ENCODE data around the gene MSH2. TPM values are rescaled to one million over a fixed set of nuclear protein-coding genes. Genes with fewer than 3 reads are reported as not detected.
"Not testable (repeated sequence)": the region's sequence is repeated elsewhere in the genome, so short reads cannot be mapped to it uniquely, and the experiment has no call there.

MSH2 gene
- total and polyA plus RNA-seq, 2 donors from 2014 or later, result 7.2 to 17.0 TPM

DNA sequence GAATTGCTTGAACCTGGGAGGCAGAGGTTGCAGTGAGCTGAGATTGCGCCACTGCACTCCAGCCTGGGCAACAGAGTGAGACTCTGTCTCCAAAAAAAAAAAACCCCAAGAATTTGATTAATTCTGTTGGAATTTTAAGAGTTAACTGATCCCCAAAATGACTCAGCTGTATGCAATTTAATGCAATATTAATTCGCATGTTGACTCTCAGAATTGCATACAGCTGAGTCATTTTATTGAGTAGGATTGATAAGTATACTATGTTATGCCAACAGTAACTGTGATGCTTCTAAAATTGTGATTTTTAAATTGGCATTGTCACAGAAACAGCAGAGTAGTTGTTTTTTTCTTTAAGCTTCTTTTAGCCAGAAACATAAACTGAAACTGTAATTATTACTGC is 19.6 kb downstream of the MSH2 start:
- H3K36me3 ChIP-seq (ENCODE audit: control insufficient read depth in 2 of 3, insufficient read depth in 3 of 3, low read length in 3 of 3), result peaks cover 0 to 3% (median 0%) of the 10 kb centered on the region in 3 donors
- no peaks in the 10 kb centered on the region for H3K27me3 ChIP-seq (ENCODE audit: control insufficient read depth, insufficient read depth, low read length)
- TF ChIP-seq, protein P1, sequence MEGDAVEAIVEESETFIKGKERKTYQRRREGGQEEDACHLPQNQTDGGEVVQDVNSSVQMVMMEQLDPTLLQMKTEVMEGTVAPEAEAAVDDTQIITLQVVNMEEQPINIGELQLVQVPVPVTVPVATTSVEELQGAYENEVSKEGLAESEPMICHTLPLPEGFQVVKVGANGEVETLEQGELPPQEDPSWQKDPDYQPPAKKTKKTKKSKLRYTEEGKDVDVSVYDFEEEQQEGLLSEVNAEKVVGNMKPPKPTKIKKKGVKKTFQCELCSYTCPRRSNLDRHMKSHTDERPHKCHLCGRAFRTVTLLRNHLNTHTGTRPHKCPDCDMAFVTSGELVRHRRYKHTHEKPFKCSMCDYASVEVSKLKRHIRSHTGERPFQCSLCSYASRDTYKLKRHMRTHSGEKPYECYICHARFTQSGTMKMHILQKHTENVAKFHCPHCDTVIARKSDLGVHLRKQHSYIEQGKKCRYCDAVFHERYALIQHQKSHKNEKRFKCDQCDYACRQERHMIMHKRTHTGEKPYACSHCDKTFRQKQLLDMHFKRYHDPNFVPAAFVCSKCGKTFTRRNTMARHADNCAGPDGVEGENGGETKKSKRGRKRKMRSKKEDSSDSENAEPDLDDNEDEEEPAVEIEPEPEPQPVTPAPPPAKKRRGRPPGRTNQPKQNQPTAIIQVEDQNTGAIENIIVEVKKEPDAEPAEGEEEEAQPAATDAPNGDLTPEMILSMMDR (IDR thresholded peaks at IDR 0.05; ENCODE audit: borderline replicate concordance, extremely low read depth, insufficient read depth), result no peak
- FAIRE-seq, result no peak
- DNase-seq, result no peak
- H3K27ac ChIP-seq (ENCODE audit: low read depth in 2 of 2, low read length in 2 of 2), result no peak overlapping the region
- H3K4me1 ChIP-seq (ENCODE audit: control insufficient read depth in 2 of 3, insufficient read depth in 2 of 3, low read depth in 1 of 3, low read length in 3 of 3), result no peaks in the 10 kb centered on the region
- no peak overlapping the region for H3K9ac ChIP-seq (ENCODE audit: low read length in 3 of 3)
- no peaks in the 10 kb centered on the region for H3K9me3 ChIP-seq (ENCODE audit: control insufficient read depth in 2 of 3, insufficient read depth in 1 of 3, low read length in 3 of 3)
- H3K4me3 ChIP-seq (ENCODE audit: low read length in 3 of 3), result no peak overlapping the region
- intact Hi-C loops (cut with DNase I), result loop anchor here (10.0 kb wide), 1 partner anchor 352 kb away; no protein-coding TSS in a partner anchor

DNA sequence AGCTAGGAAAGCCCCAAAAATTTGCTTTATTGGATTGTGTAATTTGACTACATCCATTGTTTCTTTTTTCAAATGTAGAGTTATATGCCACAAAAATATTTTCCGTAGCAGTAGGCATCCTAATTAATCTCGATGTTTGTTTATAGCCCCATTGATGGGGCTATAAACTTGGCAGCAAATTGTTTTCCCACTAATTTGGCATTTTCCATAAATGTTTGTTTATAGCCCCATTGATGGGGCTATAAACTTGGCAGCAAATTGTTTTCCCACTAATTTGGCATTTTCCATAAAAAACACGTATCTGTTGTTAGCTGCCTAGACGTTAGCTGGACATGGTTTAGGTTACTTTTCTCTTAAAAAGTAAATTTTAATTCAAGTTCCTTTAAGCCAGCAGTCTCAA is 23.8 kb downstream of the MSH2 start:
- no peaks in the 10 kb centered on the region for H3K27me3 ChIP-seq (ENCODE audit: control insufficient read depth, insufficient read depth, low read length)
- DNase-seq, result no peak
- peaks cover 5 to 6% (median 5%) of the 10 kb centered on the region in 3 donors for H3K36me3 ChIP-seq (ENCODE audit: control insufficient read depth in 2 of 3, insufficient read depth in 3 of 3, low read length in 3 of 3)
- H3K4me3 ChIP-seq (ENCODE audit: low read length in 3 of 3), result no peak overlapping the region
- FAIRE-seq, result no peak
- H3K4me1 ChIP-seq (ENCODE audit: control insufficient read depth in 2 of 3, insufficient read depth in 2 of 3, low read depth in 1 of 3, low read length in 3 of 3), result no peaks in the 10 kb centered on the region
- intact Hi-C loops (cut with DNase I), result loop anchor here (10.0 kb wide), 1 partner anchor 348 kb away; no protein-coding TSS in a partner anchor
- TF ChIP-seq, protein P1 (IDR thresholded peaks at IDR 0.05; ENCODE audit: borderline replicate concordance, extremely low read depth, insufficient read depth), result no peak
- no peaks in the 10 kb centered on the region for H3K9me3 ChIP-seq (ENCODE audit: control insufficient read depth in 2 of 3, insufficient read depth in 1 of 3, low read length in 3 of 3)
- no peak overlapping the region for H3K9ac ChIP-seq (ENCODE audit: low read length in 3 of 3)
- no peak overlapping the region for H3K27ac ChIP-seq (ENCODE audit: low read depth in 2 of 2, low read length in 2 of 2)

DNA sequence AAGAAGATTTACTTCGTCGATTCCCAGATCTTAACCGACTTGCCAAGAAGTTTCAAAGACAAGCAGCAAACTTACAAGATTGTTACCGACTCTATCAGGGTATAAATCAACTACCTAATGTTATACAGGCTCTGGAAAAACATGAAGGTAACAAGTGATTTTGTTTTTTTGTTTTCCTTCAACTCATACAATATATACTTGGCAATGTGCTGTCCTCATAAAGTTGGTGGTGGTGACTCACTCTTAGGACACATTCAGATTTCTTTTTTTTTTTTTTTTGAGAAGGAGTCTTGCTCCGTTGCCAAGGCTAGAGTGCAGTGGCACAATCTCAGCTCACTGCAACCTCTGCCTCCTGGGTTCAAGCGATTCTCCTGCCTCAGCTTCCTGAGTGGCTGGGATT is 26.8 kb downstream of the MSH2 start:
- no peaks in the 10 kb centered on the region for H3K9me3 ChIP-seq (ENCODE audit: control insufficient read depth in 2 of 3, insufficient read depth in 1 of 3, low read length in 3 of 3)
- DNase-seq (no peak), FAIRE-seq (no peak)
- no peak overlapping the region for H3K4me3 ChIP-seq (ENCODE audit: low read length in 3 of 3)
- TF ChIP-seq, protein P1 (IDR thresholded peaks at IDR 0.05; ENCODE audit: borderline replicate concordance, extremely low read depth, insufficient read depth), result no peak
- peaks cover 5 to 6% (median 5%) of the 10 kb centered on the region in 3 donors for H3K36me3 ChIP-seq (ENCODE audit: control insufficient read depth in 2 of 3, insufficient read depth in 3 of 3, low read length in 3 of 3)
- intact Hi-C loops (cut with DNase I), result loop anchor here (10.0 kb wide), 1 partner anchor 345 kb away; no protein-coding TSS in a partner anchor
- no peak overlapping the region for H3K9ac ChIP-seq (ENCODE audit: low read length in 3 of 3)
- no peaks in the 10 kb centered on the region for H3K4me1 ChIP-seq (ENCODE audit: control insufficient read depth in 2 of 3, insufficient read depth in 2 of 3, low read depth in 1 of 3, low read length in 3 of 3)
- no peaks in the 10 kb centered on the region for H3K27me3 ChIP-seq (ENCODE audit: control insufficient read depth, insufficient read depth, low read length)
- H3K27ac ChIP-seq (ENCODE audit: low read depth in 2 of 2, low read length in 2 of 2), result no peak overlapping the region

DNA sequence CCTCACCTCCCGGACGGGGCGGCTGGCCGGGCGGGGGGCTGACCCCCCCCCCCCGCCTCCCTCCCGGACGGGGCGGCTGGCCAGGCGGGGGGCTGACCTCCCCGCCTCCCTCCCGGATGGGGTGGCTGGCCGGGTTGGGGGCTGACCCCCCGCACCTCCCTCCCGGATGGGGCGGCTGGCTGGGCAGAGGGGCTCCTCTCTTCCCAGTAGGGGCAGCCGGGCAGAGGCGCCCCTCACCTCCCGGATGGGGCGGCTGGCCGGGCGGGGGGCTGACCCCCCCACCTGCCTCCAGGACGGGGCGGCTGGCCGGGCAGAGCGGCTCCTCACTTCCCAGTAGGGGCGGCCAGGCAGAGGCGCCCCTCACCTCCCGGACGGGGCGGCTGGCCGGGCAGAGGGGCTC is 30.1 kb downstream of the MSH2 start:
- intact Hi-C loops (cut with DNase I); H3K9ac ChIP-seq (ENCODE audit: low read length in 3 of 3); H3K27ac ChIP-seq (ENCODE audit: low read depth in 2 of 2, low read length in 2 of 2); H3K9me3 ChIP-seq (ENCODE audit: control insufficient read depth in 2 of 3, insufficient read depth in 1 of 3, low read length in 3 of 3); H3K4me1 ChIP-seq (ENCODE audit: control insufficient read depth in 2 of 3, insufficient read depth in 2 of 3, low read depth in 1 of 3, low read length in 3 of 3); FAIRE-seq; H3K36me3 ChIP-seq (ENCODE audit: control insufficient read depth in 2 of 3, insufficient read depth in 3 of 3, low read length in 3 of 3); DNase-seq; H3K27me3 ChIP-seq (ENCODE audit: control insufficient read depth, insufficient read depth, low read length); H3K4me3 ChIP-seq (ENCODE audit: low read length in 3 of 3): not testable (repeated sequence)

DNA sequence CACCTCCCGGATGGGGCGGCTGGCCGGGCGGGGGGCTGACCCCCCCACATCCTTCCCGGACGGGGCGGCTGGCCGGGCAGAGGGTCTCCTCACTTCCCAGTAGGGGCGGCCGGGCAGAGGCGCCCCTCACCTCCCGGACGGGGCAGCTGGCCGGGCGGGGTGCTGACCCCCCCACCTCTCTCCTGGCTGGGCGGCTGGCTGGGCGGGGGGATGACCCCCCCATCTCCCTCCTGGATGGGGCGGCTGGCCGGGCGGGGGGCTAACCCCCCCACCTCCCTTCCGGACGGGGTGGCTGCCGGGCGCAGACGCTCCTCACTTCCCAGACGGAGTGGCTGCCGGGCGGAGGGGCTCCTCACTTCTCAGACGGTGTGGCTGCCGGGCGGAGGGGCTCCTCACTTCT is 30.5 kb downstream of the MSH2 start:
- H3K27me3 ChIP-seq (ENCODE audit: control insufficient read depth, insufficient read depth, low read length); FAIRE-seq; H3K9ac ChIP-seq (ENCODE audit: low read length in 3 of 3); H3K4me3 ChIP-seq (ENCODE audit: low read length in 3 of 3); DNase-seq; H3K9me3 ChIP-seq (ENCODE audit: control insufficient read depth in 2 of 3, insufficient read depth in 1 of 3, low read length in 3 of 3); H3K27ac ChIP-seq (ENCODE audit: low read depth in 2 of 2, low read length in 2 of 2); H3K36me3 ChIP-seq (ENCODE audit: control insufficient read depth in 2 of 3, insufficient read depth in 3 of 3, low read length in 3 of 3); H3K4me1 ChIP-seq (ENCODE audit: control insufficient read depth in 2 of 3, insufficient read depth in 2 of 3, low read depth in 1 of 3, low read length in 3 of 3); intact Hi-C loops (cut with DNase I): not testable (repeated sequence)
